Measurements from ENCODE around the gene TSHZ1. TPM values are rescaled to one million over a fixed set of nuclear protein-coding genes. Genes with fewer than 3 reads are reported as not detected.

TSHZ1 gene
- polyA plus RNA-seq, 1 of the 3 experiments (the other 2 are of a cell fraction), result 2.6 TPM

GRCh38 chr18:75203416-75204268 is 7.0 kb upstream of the TSHZ1 start:
- Histone ChIP-seq H3K4me2 (peak overlapping the region; percentile 83), H2AFZ (ENCODE audit: low read depth) (no peak overlapping the region), H3K9ac (no peak overlapping the region; the same call in 1 of the 2 replicates), H3K36me3 (replicated peaks in 1 of 2; ENCODE audit: control insufficient read depth in 1 of 2, insufficient read depth in 2 of 2, low read length in 1 of 2) (peaks cover 14 to 15% of the 10 kb centered on the region in 2 experiments), H3K9me2 (no peaks in the 10 kb centered on the region), H3K27me3 (ENCODE audit: insufficient read depth) (no peaks in the 10 kb centered on the region), H3K4me1 (ENCODE audit: control insufficient read depth in 1 of 2, insufficient read depth in 2 of 2, low read depth in 1 of 2, low read length in 1 of 2) (peaks cover 32 to 71% of the 10 kb centered on the region in 2 experiments), H3K4me3 (ENCODE audit: low read depth in 2 of 2, low read length in 1 of 2) (peak overlapping the region in 1 of 2 experiments; percentile 30; a peak in 2 of 4 replicates), H3F3A (replicated peaks; ENCODE audit: insufficient read depth) (no peaks in the 10 kb centered on the region), H4K20me1 (ENCODE audit: insufficient read depth) (peaks cover 11% of the 10 kb centered on the region), H3K27ac (ENCODE audit: low read depth in 2 of 2, low read length in 1 of 2) (peak overlapping the region; percentile 34 to 89; a peak in 3 of 4 replicates), H3K9me3 (no peaks in the 10 kb centered on the region), H3K79me2 (ENCODE audit: insufficient read depth) (peaks cover 72% of the 10 kb centered on the region)
- POLR2A ChIA-PET, result no interaction called here
- CTCF ChIA-PET, result interaction anchor here (0.7 to 1.1 kb wide), 3 partner anchors 45 to 605 kb away, joined by 3 to 4 read pairs (median 3); no protein-coding TSS in a partner anchor
- TF ChIP-seq CTCF (IDR thresholded peaks at IDR 0.05) (no peak), MXI1 (IDR thresholded peaks at IDR 0.05; ENCODE audit: low read depth, low read length) (peak; percentile 16; the same call in 1 of the 2 replicates), EP300 (IDR thresholded peaks at IDR 0.05; ENCODE audit: borderline replicate concordance in 1 of 2, low read depth in 1 of 2, low read length in 1 of 2) (peak in 1 of 2 experiments; percentile 46; a peak in 1 of 4 replicates)
- WGBS (ENCODE audit: low lambda C conversion rate), result 62% methylated on average over 18 of the region's 24 CpGs
- DNase-seq, result peak; percentile 67

- H3K4me2 ChIP-seq, result peak overlapping the region; percentile 83
- peaks cover 11% of the 10 kb centered on the region for H4K20me1 ChIP-seq (ENCODE audit: insufficient read depth)
- H3K9ac ChIP-seq, result peak overlapping the region; percentile 37; the same call in 1 of the 2 replicates
- H3K9me3 ChIP-seq, result no peaks in the 10 kb centered on the region
- peak overlapping the region; percentile 30 to 48; a peak in 3 of 4 replicates for H3K4me3 ChIP-seq (ENCODE audit: low read depth in 2 of 2, low read length in 1 of 2)
- H3K9me2 ChIP-seq, result no peaks in the 10 kb centered on the region
- H3K27ac ChIP-seq (ENCODE audit: low read depth in 2 of 2, low read length in 1 of 2), result peak overlapping the region in 1 of 2 experiments; percentile 89; a peak in 2 of 4 replicates
- ChIA-PET CTCF (interaction anchor here (0.7 kb wide), 1 partner anchor 606 kb away, joined by 4 read pairs; no protein-coding TSS in a partner anchor), POLR2A (no interaction called here)
- H3K36me3 ChIP-seq (replicated peaks in 1 of 2; ENCODE audit: control insufficient read depth in 1 of 2, insufficient read depth in 2 of 2, low read length in 1 of 2), result peaks cover 14 to 15% of the 10 kb centered on the region in 2 experiments
- H3F3A ChIP-seq (replicated peaks; ENCODE audit: insufficient read depth), result no peaks in the 10 kb centered on the region
- H3K27me3 ChIP-seq (ENCODE audit: insufficient read depth), result no peaks in the 10 kb centered on the region
- TF ChIP-seq POLR2AphosphoS5 (IDR thresholded peaks at IDR 0.05; ENCODE audit: low read depth, low read length) (no peak), REST (IDR thresholded peaks at IDR 0.05; ENCODE audit: low read depth, low read length) (no peak), RFX5 (IDR thresholded peaks at IDR 0.05; ENCODE audit: low read length) (no peak), GABPA (IDR thresholded peaks at IDR 0.05; ENCODE audit: low read depth) (no peak), EP300 (IDR thresholded peaks at IDR 0.05; ENCODE audit: borderline replicate concordance in 1 of 2, low read depth in 1 of 2, low read length in 1 of 2) (no peak)
- DNase-seq, result peak; percentile 61
- WGBS (ENCODE audit: low lambda C conversion rate), result 60% methylated on average over 22 of the region's 35 CpGs
- peaks cover 29 to 67% of the 10 kb centered on the region in 2 experiments for H3K4me1 ChIP-seq (ENCODE audit: control insufficient read depth in 1 of 2, insufficient read depth in 2 of 2, low read depth in 1 of 2, low read length in 1 of 2)
- no peak overlapping the region for H2AFZ ChIP-seq (ENCODE audit: low read depth)
- H3K79me2 ChIP-seq (ENCODE audit: insufficient read depth), result peaks cover 72% of the 10 kb centered on the region
These were observed 6.3 kb upstream of the TSHZ1 start for GRCh38 chr18:75204269-75204731.

All from SK-N-SH (cell line).